AG04449 (cell line): Measurements from ENCODE around the gene CCDC187.

Experiments
- CTCF ChIA-PET: fragments of 350-600 bp; formaldehyde crosslinking; extraction: SDS; loops from one replicate; lab custom pipeline; 2021; ENCODE audit warnings: antibody characterized with exemption; lab: Yijun Ruan, JAX
- POLR2A ChIA-PET: fragments of 400-600, 350-600 bp; formaldehyde crosslinking; extraction: SDS; loops from one replicate; lab custom pipeline; 2020; ENCODE audit warnings: antibody characterized with exemption, inconsistent platforms; lab: Yijun Ruan, JAX
- DNase-seq: peaks from one replicate; pipeline ENCODE4 v3.0.0-alpha.2; 2010; ENCODE audit warnings: low read depth, low spot score
- H3K4me3 ChIP-seq: 2 replicates; pipeline ENCODE4 v1.5.1; 2011; ENCODE audit warnings: low read depth, mild to moderate bottlenecking, control low read depth, low read length
- TF ChIP-seq, protein P1 (sequence below): IDR thresholded peaks from one replicate; pipeline ENCODE4 v1.5.1; 2011; ENCODE audit warnings: mild to moderate bottlenecking, moderate library complexity, low read length, control low read depth, inconsistent platforms; ENCODE audit not compliant: insufficient read depth; ENCODE audit errors: missing control alignments

The CCDC187 gene

DNA sequence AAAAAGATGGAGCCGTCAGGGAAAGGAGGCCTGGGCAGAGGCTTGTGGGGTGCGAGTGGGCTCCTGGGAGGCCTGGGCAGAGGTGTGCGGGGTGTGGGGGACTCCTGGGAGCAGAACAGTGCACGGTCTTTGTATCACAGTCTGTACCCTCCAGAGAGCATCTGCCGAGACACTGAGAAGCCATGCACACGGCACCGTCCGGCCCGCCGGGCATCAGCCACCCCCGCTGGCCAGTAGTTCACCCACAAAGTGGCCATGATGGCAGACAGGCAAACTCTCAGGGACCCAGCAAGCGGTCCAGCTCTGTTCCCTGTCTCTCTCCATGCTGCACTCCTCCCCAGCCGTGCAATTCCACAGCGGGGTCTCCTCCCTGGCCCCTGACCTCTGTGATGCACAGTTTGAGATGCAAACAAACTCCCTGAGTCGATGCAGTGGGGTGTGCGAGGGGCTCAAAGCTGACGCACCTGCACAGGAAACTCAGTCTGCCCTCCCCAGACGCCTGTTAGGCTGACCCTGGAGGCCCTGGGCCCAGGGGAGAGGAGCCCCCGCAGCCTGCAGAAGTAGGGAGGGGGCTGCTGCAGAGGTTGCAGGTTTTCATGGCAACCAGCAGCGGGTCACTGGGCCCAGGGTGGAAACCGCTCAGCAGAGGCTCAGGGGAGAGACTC lies 14.3 kb upstream of the CCDC187 start:
- TF ChIP-seq, protein P1, sequence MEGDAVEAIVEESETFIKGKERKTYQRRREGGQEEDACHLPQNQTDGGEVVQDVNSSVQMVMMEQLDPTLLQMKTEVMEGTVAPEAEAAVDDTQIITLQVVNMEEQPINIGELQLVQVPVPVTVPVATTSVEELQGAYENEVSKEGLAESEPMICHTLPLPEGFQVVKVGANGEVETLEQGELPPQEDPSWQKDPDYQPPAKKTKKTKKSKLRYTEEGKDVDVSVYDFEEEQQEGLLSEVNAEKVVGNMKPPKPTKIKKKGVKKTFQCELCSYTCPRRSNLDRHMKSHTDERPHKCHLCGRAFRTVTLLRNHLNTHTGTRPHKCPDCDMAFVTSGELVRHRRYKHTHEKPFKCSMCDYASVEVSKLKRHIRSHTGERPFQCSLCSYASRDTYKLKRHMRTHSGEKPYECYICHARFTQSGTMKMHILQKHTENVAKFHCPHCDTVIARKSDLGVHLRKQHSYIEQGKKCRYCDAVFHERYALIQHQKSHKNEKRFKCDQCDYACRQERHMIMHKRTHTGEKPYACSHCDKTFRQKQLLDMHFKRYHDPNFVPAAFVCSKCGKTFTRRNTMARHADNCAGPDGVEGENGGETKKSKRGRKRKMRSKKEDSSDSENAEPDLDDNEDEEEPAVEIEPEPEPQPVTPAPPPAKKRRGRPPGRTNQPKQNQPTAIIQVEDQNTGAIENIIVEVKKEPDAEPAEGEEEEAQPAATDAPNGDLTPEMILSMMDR: no peak
- ChIA-PET CTCF (no interaction called here), POLR2A (no interaction called here)
- no peak overlapping the region for H3K4me3 ChIP-seq
- no peak for DNase-seq

DNA sequence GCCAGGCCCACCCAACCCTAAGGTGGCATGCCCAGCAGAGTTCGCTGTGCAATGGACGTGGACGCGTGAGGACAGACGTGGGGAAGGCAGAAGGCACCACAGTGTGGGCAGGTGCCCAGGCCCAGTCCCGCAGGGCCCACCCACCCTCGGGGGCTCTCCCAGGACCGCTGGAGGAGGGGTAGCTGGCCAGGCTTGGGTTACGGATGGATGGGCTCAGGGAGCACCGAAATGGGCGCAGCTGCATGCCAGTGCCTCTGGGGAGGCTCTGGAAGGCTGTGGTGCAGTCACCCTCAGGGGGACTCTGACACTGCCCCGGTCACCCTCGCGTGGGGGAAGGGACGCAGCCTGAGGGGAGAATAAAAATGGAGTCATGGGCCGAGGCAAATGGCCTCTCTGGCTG lies 13.8 kb upstream of the CCDC187 start:
- CTCF ChIA-PET: no interaction called here
- DNase-seq: no peak
- no peak overlapping the region for H3K4me3 ChIP-seq
- POLR2A ChIA-PET: no interaction called here
- TF ChIP-seq, protein P1: no peak

DNA sequence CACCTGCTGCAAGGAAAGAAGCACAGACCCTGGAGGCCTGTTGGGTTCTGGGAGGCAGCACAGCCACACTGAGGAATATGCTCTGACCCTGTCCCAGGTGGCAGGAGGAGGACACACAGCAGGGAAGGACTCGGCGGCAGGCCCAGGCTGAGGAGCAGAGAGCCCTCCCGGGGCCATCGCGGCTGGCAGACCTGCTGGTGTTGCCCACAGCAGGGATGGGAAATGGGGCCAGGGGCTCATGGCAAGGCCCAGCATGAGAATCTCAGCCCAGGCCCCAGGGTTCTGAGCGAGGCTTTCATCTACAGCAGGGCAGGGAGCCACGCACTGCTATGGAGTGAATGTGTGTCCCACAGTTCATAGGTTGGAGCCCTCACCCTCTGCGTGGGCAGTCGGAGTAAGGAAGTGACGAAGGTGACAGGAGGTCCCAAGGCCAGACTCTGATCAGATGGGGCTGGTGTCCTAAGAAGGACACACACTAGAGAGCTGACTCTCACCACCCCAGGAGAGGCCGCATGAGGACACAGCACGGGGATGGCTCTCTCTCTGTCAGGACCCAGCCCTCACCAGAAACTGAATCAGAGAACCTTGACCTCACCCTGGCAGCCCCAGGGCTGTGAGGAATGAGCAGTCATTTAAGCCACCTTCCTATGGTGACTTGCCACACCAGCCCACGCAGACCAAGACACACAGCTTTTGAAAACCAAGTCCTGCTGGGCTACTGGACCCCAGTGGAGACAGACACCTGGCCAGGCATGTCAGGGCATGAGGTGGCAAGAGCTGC lies 13.2 kb upstream of the CCDC187 start:
- DNase-seq: no peak
- H3K4me3 ChIP-seq: no peak overlapping the region
- ChIA-PET POLR2A (no interaction called here), CTCF (no interaction called here)
- TF ChIP-seq, protein P1: no peak

DNA sequence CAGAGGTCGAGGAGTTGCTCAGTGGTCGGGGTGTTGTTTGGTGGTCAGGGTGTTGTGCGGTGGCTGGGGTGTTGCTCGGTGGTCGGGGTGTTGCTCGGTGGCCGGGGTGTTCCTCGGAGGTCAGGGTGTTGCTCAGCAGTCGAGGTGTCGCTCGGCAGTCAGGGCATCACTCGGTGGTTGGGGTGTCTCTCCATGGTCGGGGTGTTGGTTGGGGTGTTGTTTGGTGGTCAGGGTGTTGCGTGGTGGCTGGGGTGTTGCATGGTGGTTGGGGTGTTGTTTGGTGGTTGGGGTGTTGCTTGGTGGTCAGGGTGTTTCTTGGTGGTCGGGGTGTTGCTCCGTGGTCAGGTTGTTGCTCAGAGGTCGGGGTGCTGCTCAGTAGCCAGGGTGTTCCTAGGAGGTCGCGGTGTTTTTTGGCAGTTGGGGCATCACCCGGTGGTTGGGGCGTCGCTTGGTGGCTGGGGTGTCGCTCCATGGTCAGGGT lies 12.4 kb upstream of the CCDC187 start:
- TF ChIP-seq, protein P1: no peak
- DNase-seq: no peak
- no peak overlapping the region for H3K4me3 ChIP-seq
- ChIA-PET POLR2A (no interaction called here), CTCF (interaction anchor here (5.9 kb wide), 1 partner anchor 48 kb away, joined by 93 read pairs; the partner anchor contains the start of gene DNLZ)

DNA sequence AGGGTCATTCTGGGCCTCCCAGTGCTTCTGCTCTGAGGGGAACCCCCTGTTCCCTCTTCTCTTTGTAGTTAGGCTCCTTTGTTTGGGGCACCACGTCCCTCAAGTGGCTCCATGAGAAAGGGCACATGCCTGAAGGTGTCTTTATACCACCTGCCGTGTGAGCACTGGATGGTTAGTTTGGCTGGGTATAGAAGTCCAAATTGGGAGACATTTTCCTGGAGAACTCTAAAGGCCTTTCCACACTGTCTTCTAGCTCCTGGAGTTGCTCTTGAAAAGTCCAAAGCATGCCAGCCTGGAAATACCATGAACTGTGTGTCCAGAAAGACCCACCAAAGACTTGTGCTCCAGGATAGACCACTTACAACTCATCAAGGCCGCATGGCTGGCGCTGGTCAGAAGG lies 11.1 kb upstream of the CCDC187 start:
- TF ChIP-seq, protein P1: no peak
- DNase-seq: no peak
- H3K4me3 ChIP-seq: no peak overlapping the region
- ChIA-PET CTCF (interaction anchor here (1.1 to 6.0 kb wide), 3 partner anchors 9 to 85 kb away, joined by 6 to 142 read pairs (median 93); partner anchors contain the start of genes DNLZ and SNAPC4), POLR2A (no interaction called here)

DNA sequence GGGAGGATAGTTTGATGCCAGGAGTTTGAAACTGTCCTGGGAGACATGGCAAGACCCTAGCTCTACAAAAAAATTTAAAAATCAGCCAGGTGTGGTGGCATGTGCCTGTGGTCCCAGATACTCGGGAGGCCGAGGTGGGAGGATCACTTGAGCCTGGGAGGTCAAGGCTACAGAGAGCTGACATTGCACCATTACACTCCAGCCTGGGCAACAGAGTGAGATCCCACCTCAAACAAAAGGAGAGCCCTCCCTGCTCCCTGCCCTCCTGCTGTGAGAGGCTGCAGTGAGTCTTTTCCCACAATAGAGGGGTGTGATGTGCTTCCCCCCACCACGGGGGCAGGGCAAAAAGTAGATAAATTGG lies 10.1 kb upstream of the CCDC187 start:
- DNase-seq: no peak
- ChIA-PET POLR2A (no interaction called here), CTCF (interaction anchor here (1.4 to 6.0 kb wide), 10 partner anchors 10 to 192 kb away, joined by 4 to 142 read pairs (median 14); partner anchors contain the start of genes CARD9, CCDC187, DNLZ and ENTR1)
- TF ChIP-seq, protein P1: no peak
- H3K4me3 ChIP-seq: no peak overlapping the region
